Activated T-helper 9 cell treated with anti-CD3 and anti-CD28 coated beads, Interleukin-2, amount 50 U/mL, for 16 hours (primary cell): ENCODE data around the gene ENDOG.
"Not testable (repeated sequence)": the region's sequence is repeated elsewhere in the genome, so short reads cannot be mapped to it uniquely, and the experiment has no call there.

Experiments
- DNase-seq: peaks from one replicate; pipeline ENCODE4 v3.0.0-alpha.2; 2020; ENCODE audit warnings: low read depth

The ENDOG gene

GRCh38 chr9:128818099-128818838 is at the start of gene ENDOG:
TSS of gene ENDOG (plus strand) at chr9:128818500. CDS start at chr9:128818685, 185 bp downstream.
- peak; percentile 97 for DNase-seq

GRCh38 chr9:128768606-128769005 is 49.7 kb upstream of the ENDOG start:
- DNase-seq: no peak

- no peak for DNase-seq
These were observed 47.8 kb upstream of the ENDOG start for GRCh38 chr9:128770286-128771030.

GRCh38 chr9:128771094-128771721 is 47.1 kb upstream of the ENDOG start:
- no peak for DNase-seq

- DNase-seq: peak; percentile 91
These were observed 46.4 kb upstream of the ENDOG start, which contains the start of gene ZER1 for GRCh38 chr9:128771745-128772519. TSS of gene ZER1 (minus strand) at chr9:128771927. CDS start at chr9:128755565, 16,362 bp downstream.

- no peak for DNase-seq
These were observed 45.3 kb upstream of the ENDOG start for GRCh38 chr9:128773049-128773448.

- no peak for DNase-seq
These were observed 43.5 kb upstream of the ENDOG start for GRCh38 chr9:128774804-128775203.

GRCh38 chr9:128780093-128780492 is 38.2 kb upstream of the ENDOG start:
- not testable (repeated sequence) for DNase-seq

- no peak for DNase-seq
These were observed 36.9 kb upstream of the ENDOG start for GRCh38 chr9:128781187-128782070.

GRCh38 chr9:128782669-128783068 is 35.6 kb upstream of the ENDOG start:
- no peak for DNase-seq

GRCh38 chr9:128785427-128785826 is 32.9 kb upstream of the ENDOG start:
- DNase-seq: no peak

GRCh38 chr9:128786681-128787601 is 31.4 kb upstream of the ENDOG start, which contains the start of gene TBC1D13:
TSS of gene TBC1D13 (plus strand) at chr9:128787253. CDS start at chr9:128787354, 101 bp downstream.
- DNase-seq: peak; percentile 85

- no peak for DNase-seq
These were observed 30.6 kb upstream of the ENDOG start for GRCh38 chr9:128787659-128788058.

GRCh38 chr9:128788445-128788844 is 29.9 kb upstream of the ENDOG start:
- DNase-seq: no peak

- no peak for DNase-seq
These were observed 27.8 kb upstream of the ENDOG start for GRCh38 chr9:128790536-128790935.

GRCh38 chr9:128792134-128792533 is 26.2 kb upstream of the ENDOG start:
- no peak for DNase-seq

GRCh38 chr9:128792978-128793686 is 25.2 kb upstream of the ENDOG start:
- no peak for DNase-seq

- DNase-seq: not testable (repeated sequence)
These were observed 23.3 kb upstream of the ENDOG start for GRCh38 chr9:128794961-128795360.

- no peak for DNase-seq
These were observed 19.4 kb upstream of the ENDOG start for GRCh38 chr9:128798896-128799295.
